ENCODE data around the gene SLC12A1.

DNA sequence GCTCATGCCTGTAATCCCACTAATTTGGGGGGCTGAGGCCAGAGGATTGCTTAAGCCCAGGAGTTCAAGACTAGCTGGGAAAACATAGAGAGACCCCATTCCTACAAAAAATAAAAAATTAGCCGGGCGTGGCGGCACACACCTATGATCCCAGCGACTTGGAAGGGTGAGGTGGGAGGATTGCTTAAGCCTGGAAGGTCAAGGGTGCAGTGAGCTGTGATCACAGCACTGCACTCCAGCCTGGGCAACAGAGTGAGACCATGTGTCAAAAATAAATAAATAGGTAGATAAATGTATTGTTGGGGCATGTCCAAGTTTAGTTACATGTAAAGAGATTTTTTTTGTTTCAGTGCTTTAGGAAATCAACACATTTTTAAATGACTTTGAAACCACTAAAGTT is 36.4 kb downstream of the SLC12A1 start:
- no peak for TF ChIP-seq ZNF8 (CRISPR knock-in tag; IDR thresholded peaks at IDR 0.05)
- TF ChIP-seq ARNTL (CRISPR knock-in tag; IDR thresholded peaks at IDR 0.05; ENCODE audit: borderline replicate concordance, low read depth): no peak
- TF ChIP-seq GLIS3 (CRISPR knock-in tag; IDR thresholded peaks at IDR 0.05): no peak
- no peak for TF ChIP-seq SNAI2 (CRISPR knock-in tag; IDR thresholded peaks at IDR 0.05)
- TF ChIP-seq, protein P1, sequence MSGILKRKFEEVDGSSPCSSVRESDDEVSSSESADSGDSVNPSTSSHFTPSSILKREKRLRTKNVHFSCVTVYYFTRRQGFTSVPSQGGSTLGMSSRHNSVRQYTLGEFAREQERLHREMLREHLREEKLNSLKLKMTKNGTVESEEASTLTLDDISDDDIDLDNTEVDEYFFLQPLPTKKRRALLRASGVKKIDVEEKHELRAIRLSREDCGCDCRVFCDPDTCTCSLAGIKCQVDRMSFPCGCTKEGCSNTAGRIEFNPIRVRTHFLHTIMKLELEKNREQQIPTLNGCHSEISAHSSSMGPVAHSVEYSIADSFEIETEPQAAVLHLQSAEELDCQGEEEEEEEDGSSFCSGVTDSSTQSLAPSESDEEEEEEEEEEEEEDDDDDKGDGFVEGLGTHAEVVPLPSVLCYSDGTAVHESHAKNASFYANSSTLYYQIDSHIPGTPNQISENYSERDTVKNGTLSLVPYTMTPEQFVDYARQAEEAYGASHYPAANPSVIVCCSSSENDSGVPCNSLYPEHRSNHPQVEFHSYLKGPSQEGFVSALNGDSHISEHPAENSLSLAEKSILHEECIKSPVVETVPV (CRISPR knock-in tag; IDR thresholded peaks at IDR 0.05): no peak
